GM10248 (cell line): ENCODE data around the gene NHLRC3.
"Not testable (repeated sequence)": the region's sequence is repeated elsewhere in the genome, so short reads cannot be mapped to it uniquely, and the experiment has no call there.

Experiments used
- CTCF ChIA-PET: fragments of 300-600 bp; sonication (Branson Sonifier 250); formaldehyde crosslinking; extraction: SDS; loops from one replicate; lab custom pipeline; 2021; ENCODE audit warnings: antibody characterized with exemption; lab: Yijun Ruan, JAX
- POLR2A ChIA-PET: fragments of 350-650 bp; sonication (Branson Sonifier 250); formaldehyde crosslinking; extraction: SDS; loops from one replicate; lab custom pipeline; 2020; ENCODE audit warnings: antibody characterized with exemption; lab: Yijun Ruan, JAX
- DNase-seq: peaks from one replicate; pipeline ENCODE4 v3.0.0; 2012; ENCODE audit errors: extremely low spot score
- CTCF ChIP-seq: IDR thresholded peaks from 2 replicates; pipeline ENCODE4 v1.5.1; 2012; ENCODE audit warnings: mild to moderate bottlenecking, low read depth; ENCODE audit errors: extremely low read depth, missing control alignments, control extremely low read depth

The NHLRC3 gene

GRCh38 chr13:39062004-39062403 lies 23.7 kb downstream of the NHLRC3 start:
- CTCF ChIA-PET, result interaction anchor here (0.7 to 1.5 kb wide), 2 partner anchors 12 to 14 kb away, joined by 3 to 4 read pairs; no protein-coding TSS in a partner anchor
- POLR2A ChIA-PET, result no interaction called here
- no peak for TF ChIP-seq CTCF
- no peak for DNase-seq

GRCh38 chr13:39072842-39073241 lies 34.6 kb downstream of the NHLRC3 start:
- CTCF ChIA-PET, result interaction anchor here (1.0 to 1.4 kb wide), 2 partner anchors 9 to 21 kb away, joined by 3 read pairs; no protein-coding TSS in a partner anchor
- TF ChIP-seq CTCF, result no peak
- POLR2A ChIA-PET, result no interaction called here

GRCh38 chr13:39073983-39074382 lies 35.7 kb downstream of the NHLRC3 start:
- no peak for TF ChIP-seq CTCF
- ChIA-PET POLR2A (no interaction called here), CTCF (no interaction called here)
- no peak for DNase-seq

More at GRCh38 chr13:39072842-39073241, 34.6 kb downstream of the NHLRC3 start:
- DNase-seq, result no peak

GRCh38 chr13:39086251-39086945 lies 48.1 kb downstream of the NHLRC3 start:
- CTCF ChIA-PET, result interaction anchor here (1.2 kb wide), 2 partner anchors 16 to 22 kb away, joined by 3 read pairs; no protein-coding TSS in a partner anchor
- DNase-seq, POLR2A ChIA-PET: not testable (repeated sequence)

- no peak for TF ChIP-seq CTCF
- no peak for DNase-seq
- ChIA-PET POLR2A (no interaction called here), CTCF (interaction anchor here (0.9 to 1.7 kb wide), 2 partner anchors 22 kb away, joined by 3 read pairs; no protein-coding TSS in a partner anchor)
These were observed 53.3 kb downstream of the NHLRC3 start for GRCh38 chr13:39091586-39091985.

- ChIA-PET POLR2A (no interaction called here), CTCF (interaction anchor here (0.9 to 1.5 kb wide), 3 partner anchors 10 to 50 kb away, joined by 3 to 7 read pairs (median 3); no protein-coding TSS in a partner anchor)
- TF ChIP-seq CTCF, result no peak
- DNase-seq, result peak; percentile 11
These were observed 57.2 kb downstream of the NHLRC3 start for GRCh38 chr13:39095500-39095899.

GRCh38 chr13:39099231-39099630 lies 61.0 kb downstream of the NHLRC3 start:
- TF ChIP-seq CTCF, result no peak

More at GRCh38 chr13:39099231-39099630, 61.0 kb downstream of the NHLRC3 start:
- DNase-seq, result no peak
- ChIA-PET CTCF (interaction anchor here (0.8 to 1.7 kb wide), 3 partner anchors 9 to 46 kb away, joined by 3 to 4 read pairs (median 3); no protein-coding TSS in a partner anchor), POLR2A (no interaction called here)
